HepG2 (cell line): ENCODE results near the gene ESR1. TPM values are rescaled to one million over a fixed set of nuclear protein-coding genes. Genes with fewer than 3 reads are reported as not detected.

Source experiments
- ATAC-seq: fragments of 200-7000 bp; cut with Tn5 transposase; 3 replicates; pipeline ENCODE4 v1.9.1; 2020; ENCODE audit warnings: mild to moderate bottlenecking, moderate library complexity
- BruUV-seq: library from RNA; stranded (reverse); fragments of 400-500 nt; replicated peaks from 2 replicates; lab custom pipeline; 2021; lab: Mats Ljungman, UMichigan
- CTCF ChIA-PET: fragments of 300-600 bp; formaldehyde crosslinking; extraction: SDS; loops from one replicate; lab custom pipeline; 2021; ENCODE audit warnings: low total read pairs, inconsistent platforms, low intra/inter-chr PET ratio; lab: Yijun Ruan, JAX
- POLR2A ChIA-PET: fragments of 350-600 bp; sonication (Branson Sonifier 250); formaldehyde crosslinking; loops from one replicate; lab custom pipeline; 2020; ENCODE audit warnings: antibody characterized with exemption, inconsistent platforms; lab: Yijun Ruan, JAX
- DNase-seq: peaks from one replicate; pipeline ENCODE4 v3.0.0-alpha.2; 2015; ENCODE audit warnings: low spot score
- FAIRE-seq: peaks from 3 replicates; lab custom pipeline; 2011; peaks lifted over from hg19 to GRCh38; lab: Jason Lieb, UNC
- H2AFZ ChIP-seq: one replicate; pipeline ENCODE4 v1.6.1; 2011; ENCODE audit warnings: low read length, inconsistent platforms
- H3K27ac ChIP-seq: fragments of 300-600 bp; 3 replicates; pipeline ENCODE4 v1.8.0; 2011; ENCODE audit warnings: mixed run types, mild to moderate bottlenecking, mixed read lengths, low read length, inconsistent platforms; ENCODE audit not compliant: insufficient read depth; ENCODE audit errors: extremely low read length
- H3K27me3 ChIP-seq, 2 experiments: fragments of 200-600 bp in 1 of 2; 2 replicates in 1 of 2; 3 replicates in 1 of 2; pipeline versions ENCODE4 v1.6.0 to v1.8.0; 2011; ENCODE audit warnings: low read length in 2 of 2, mild to moderate bottlenecking in 2 of 2, moderate library complexity in 2 of 2, inconsistent platforms in 1 of 2; ENCODE audit not compliant: insufficient read depth in 2 of 2, control insufficient read depth in 1 of 2
- H3K36me3 ChIP-seq, 2 experiments: fragments of 200-600 bp in 1 of 2; replicated peaks in 1 of 2; 2 replicates in 1 of 2; 3 replicates in 1 of 2; pipeline versions ENCODE4 v1.5.1 to v1.8.0; 2011; ENCODE audit warnings: low read length in 2 of 2, inconsistent platforms in 1 of 2; ENCODE audit not compliant: insufficient read depth in 2 of 2, control insufficient read depth in 1 of 2
- H3K4me1 ChIP-seq: 2 replicates; pipeline ENCODE4 v1.5.1; 2012; ENCODE audit warnings: low read length, inconsistent platforms; ENCODE audit not compliant: insufficient read depth
- H3K4me2 ChIP-seq: 2 replicates; pipeline ENCODE4 v1.6.0; 2011; ENCODE audit warnings: low read depth, low read length, inconsistent platforms
- H3K4me3 ChIP-seq, 3 experiments: fragments of 200-600 bp in 1 of 3; sonication (generic), shearing (Covaris generic) in 1 of 3; replicated peaks in 1 of 3; 2 replicates each; pipeline ENCODE4 v1.5.1; 2011 to 2016; ENCODE audit warnings: low read length in 3 of 3, inconsistent platforms in 2 of 3, low read depth in 2 of 3, mild to moderate bottlenecking in 2 of 3, control low read depth in 1 of 3, mixed read lengths in 1 of 3; ENCODE audit not compliant: insufficient read depth in 1 of 3
- H3K79me2 ChIP-seq: one replicate; pipeline ENCODE4 v1.6.1; 2011; ENCODE audit warnings: low read length, inconsistent platforms; ENCODE audit not compliant: insufficient read depth
- H3K9ac ChIP-seq: 2 replicates; pipeline ENCODE4 v1.6.0; 2011; ENCODE audit warnings: mild to moderate bottlenecking, low read depth, low read length, inconsistent platforms; ENCODE audit not compliant: insufficient read depth
- H3K9me3 ChIP-seq: 2 replicates; pipeline ENCODE4 v1.5.1; 2012; ENCODE audit warnings: mild to moderate bottlenecking, low read length
- H4K20me1 ChIP-seq: 2 replicates; pipeline ENCODE4 v1.6.0; 2011; ENCODE audit warnings: inconsistent platforms, mild to moderate bottlenecking, low read length, moderate library complexity; ENCODE audit not compliant: insufficient read depth
- ADNP ChIP-seq: sonication (generic); formaldehyde crosslinking; IDR thresholded peaks from 2 replicates; pipeline ENCODE4 v1.4.0; 2020; ENCODE audit warnings: missing genetic modification reagents
- BORCS8-MEF2B ChIP-seq: sonication (generic); formaldehyde crosslinking; IDR thresholded peaks from 2 replicates; pipeline ENCODE4 v1.8.0; 2022; ENCODE audit warnings: mild to moderate bottlenecking, missing genetic modification reagents
- KAT8 ChIP-seq: IDR thresholded peaks from 2 replicates; pipeline ENCODE4 v1.6.1; 2016; ENCODE audit warnings: missing genetic modification reagents, missing compliant biosample characterization
- PPARG ChIP-seq: conservative IDR thresholded peaks from 2 replicates; pipeline ENCODE4 v1.6.1; 2016; ENCODE audit warnings: missing biosample characterization, missing genetic modification reagents
- RNF2 ChIP-seq: fragments of 450-650 bp; conservative IDR thresholded peaks from 2 replicates; pipeline ENCODE4 v1.6.1; 2016; ENCODE audit warnings: low read depth
- SNAPC2 ChIP-seq: sonication (generic); formaldehyde crosslinking; IDR thresholded peaks from 2 replicates; pipeline ENCODE4 v1.8.1; 2022; ENCODE audit warnings: mild to moderate bottlenecking, missing genetic modification reagents
- ZFX ChIP-seq: sonication (generic); formaldehyde crosslinking; IDR thresholded peaks from 2 replicates; pipeline ENCODE4 v1.4.0; 2020; ENCODE audit warnings: mild to moderate bottlenecking, low read depth, missing genetic modification reagents, moderate library complexity
- ZNF253 ChIP-seq: sonication (generic); formaldehyde crosslinking; IDR thresholded peaks from 2 replicates; pipeline ENCODE4 v1.8.0; 2022; ENCODE audit warnings: mild to moderate bottlenecking, missing genetic modification reagents, borderline replicate concordance
- ZNF788 ChIP-seq: sonication (generic); formaldehyde crosslinking; IDR thresholded peaks from 2 replicates; pipeline ENCODE4 v1.5.0; 2020; ENCODE audit warnings: mild to moderate bottlenecking, missing genetic modification reagents, borderline replicate concordance
- WGBS: methylation state at CpG from one replicate; pipeline ENCODE4 v1.1.6; 2017; ENCODE audit warnings: low lambda C conversion rate; 5-methylcytosine and 5-hydroxymethylcytosine counted together
- in situ Hi-C: cut with HindIII; loops from 2 replicates; pipeline ENCODE4 v1.10.0; 2017; ENCODE audit warnings: low pct_unique_long_range_greater_than_20kb; ENCODE audit not compliant: extremely low pct_ligation_motif_present
- intact Hi-C: fragments of 100-400 bp; cut with micrococcal nuclease; formaldehyde crosslinking; loops from one replicate; pipeline ENCODE4 v1.10.0; 2022; ENCODE audit not compliant: unreplicated experiment
- polyA plus RNA-seq, 8 experiments: library from polyadenylated mRNA; depleted of rRNA in 3 of 8; stranded (reverse) in 7 of 8; unstranded in 1 of 8; fragments of >200 nt; fragmentation: Illumina TruSeq in 4 of 8; extraction: Trizol in 4 of 8; gene quantifications; 2 replicates each; pipeline versions ENCODE4 v1.2.1 to v1.2.3, GENCODE V29; 2011 to 2016; ENCODE audit warnings: low read depth in 4 of 8, missing spikeins in 1 of 8, mixed read lengths in 1 of 8; ENCODE audit not compliant: insufficient read depth in 1 of 8
- total RNA-seq, 5 experiments: library from RNA; depleted of rRNA; stranded (reverse); fragments of >200 nt; fragmentation: Illumina TruSeq; extraction: Trizol; gene quantifications; 2 replicates each; pipeline ENCODE4 v1.2.3, GENCODE V29; 2016; ENCODE audit warnings: low read depth in 1 of 5
- TF ChIP-seq, protein P1 (sequence below): sonication (generic); formaldehyde crosslinking; IDR thresholded peaks from 2 replicates; pipeline ENCODE4 v1.5.0; 2020; ENCODE audit warnings: missing genetic modification reagents
- TF ChIP-seq, protein P2 (sequence below): IDR thresholded peaks from 2 replicates; pipeline ENCODE4 v1.6.1; 2016; ENCODE audit warnings: mild to moderate bottlenecking, missing biosample characterization, missing genetic modification reagents
- TF ChIP-seq, protein P3 (sequence below): sonication (generic); formaldehyde crosslinking; IDR thresholded peaks from 2 replicates; pipeline ENCODE4 v1.4.0; 2020; ENCODE audit warnings: missing genetic modification reagents, mild to moderate bottlenecking, borderline replicate concordance
- TF ChIP-seq, protein P4 (sequence below): sonication (generic); formaldehyde crosslinking; IDR thresholded peaks from 2 replicates; pipeline ENCODE4 v1.4.0; 2020; ENCODE audit warnings: low read depth, mild to moderate bottlenecking, missing genetic modification reagents
- TF ChIP-seq, protein P5 (sequence below): sonication (generic); formaldehyde crosslinking; IDR thresholded peaks from 2 replicates; pipeline ENCODE4 v1.8.0; 2022; ENCODE audit warnings: mild to moderate bottlenecking, missing genetic modification reagents; ENCODE audit not compliant: insufficient replicate concordance

The ESR1 gene
- total and polyA plus RNA-seq, 2 of the 13 experiments (the other 11 are each of a cell fraction or from before 2014, with no cell fraction given) = not detected

DNA sequence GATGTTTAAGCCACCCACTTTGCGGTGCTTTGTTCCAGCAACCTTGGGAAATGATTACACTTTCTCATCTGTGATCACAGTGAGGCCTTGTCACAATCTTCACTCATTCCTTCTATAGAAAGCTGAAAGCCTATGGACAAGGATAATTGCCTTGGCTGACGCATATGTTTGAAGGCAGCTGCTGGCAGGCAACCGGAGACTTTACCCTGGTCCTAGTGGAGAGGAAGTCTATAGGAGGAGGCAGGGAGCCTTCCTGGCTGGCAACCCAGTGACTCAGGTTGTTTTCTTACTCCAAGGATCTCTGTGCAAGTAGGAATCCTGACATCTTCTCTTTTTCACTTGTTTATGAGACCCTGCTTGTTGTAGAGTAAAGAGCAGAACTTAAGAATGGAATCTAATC, 34.1 kb upstream of the ESR1 start:
- no TSS peak for BruUV-seq
- FAIRE-seq = no peak
- intact Hi-C loops = no loop called here
- 3% methylated on average over 3 of the region's 3 CpGs for WGBS
- Histone ChIP-seq H3K4me2 (no peak overlapping the region), H3K79me2 (no peaks in the 10 kb centered on the region), H3K9me3 (no peaks in the 10 kb centered on the region), H3K36me3 (no peaks in the 10 kb centered on the region), H4K20me1 (no peaks in the 10 kb centered on the region), H3K4me1 (no peaks in the 10 kb centered on the region), H3K4me3 (no peak overlapping the region), H2AFZ (no peak overlapping the region), H3K27ac (no peak overlapping the region), H3K9ac (no peak overlapping the region), H3K27me3 (no peaks in the 10 kb centered on the region; a peak in 2 of 5 replicates)
- in situ Hi-C loops = no loop called here
- ChIA-PET CTCF (no interaction called here), POLR2A (no interaction called here)
- peak; percentile 14 for DNase-seq
- ATAC-seq = no peak
- TF ChIP-seq, protein P1, sequence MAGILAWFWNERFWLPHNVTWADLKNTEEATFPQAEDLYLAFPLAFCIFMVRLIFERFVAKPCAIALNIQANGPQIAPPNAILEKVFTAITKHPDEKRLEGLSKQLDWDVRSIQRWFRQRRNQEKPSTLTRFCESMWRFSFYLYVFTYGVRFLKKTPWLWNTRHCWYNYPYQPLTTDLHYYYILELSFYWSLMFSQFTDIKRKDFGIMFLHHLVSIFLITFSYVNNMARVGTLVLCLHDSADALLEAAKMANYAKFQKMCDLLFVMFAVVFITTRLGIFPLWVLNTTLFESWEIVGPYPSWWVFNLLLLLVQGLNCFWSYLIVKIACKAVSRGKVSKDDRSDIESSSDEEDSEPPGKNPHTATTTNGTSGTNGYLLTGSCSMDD = no peak
- TF ChIP-seq PPARG (CRISPR knock-in tag) (no peak), BORCS8-MEF2B (CRISPR knock-in tag) (no peak), ZFX (no peak), KAT8 (CRISPR knock-in tag) (no peak), RNF2 (no peak), ADNP (no peak), SNAPC2 (CRISPR knock-in tag) (no peak), ZNF788 (CRISPR knock-in tag) (no peak), ZNF253 (CRISPR knock-in tag) (no peak)
- TF ChIP-seq, protein P2, sequence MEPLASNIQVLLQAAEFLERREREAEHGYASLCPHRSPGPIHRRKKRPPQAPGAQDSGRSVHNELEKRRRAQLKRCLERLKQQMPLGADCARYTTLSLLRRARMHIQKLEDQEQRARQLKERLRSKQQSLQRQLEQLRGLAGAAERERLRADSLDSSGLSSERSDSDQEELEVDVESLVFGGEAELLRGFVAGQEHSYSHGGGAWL (CRISPR knock-in tag) = no peak
- TF ChIP-seq, protein P3, sequence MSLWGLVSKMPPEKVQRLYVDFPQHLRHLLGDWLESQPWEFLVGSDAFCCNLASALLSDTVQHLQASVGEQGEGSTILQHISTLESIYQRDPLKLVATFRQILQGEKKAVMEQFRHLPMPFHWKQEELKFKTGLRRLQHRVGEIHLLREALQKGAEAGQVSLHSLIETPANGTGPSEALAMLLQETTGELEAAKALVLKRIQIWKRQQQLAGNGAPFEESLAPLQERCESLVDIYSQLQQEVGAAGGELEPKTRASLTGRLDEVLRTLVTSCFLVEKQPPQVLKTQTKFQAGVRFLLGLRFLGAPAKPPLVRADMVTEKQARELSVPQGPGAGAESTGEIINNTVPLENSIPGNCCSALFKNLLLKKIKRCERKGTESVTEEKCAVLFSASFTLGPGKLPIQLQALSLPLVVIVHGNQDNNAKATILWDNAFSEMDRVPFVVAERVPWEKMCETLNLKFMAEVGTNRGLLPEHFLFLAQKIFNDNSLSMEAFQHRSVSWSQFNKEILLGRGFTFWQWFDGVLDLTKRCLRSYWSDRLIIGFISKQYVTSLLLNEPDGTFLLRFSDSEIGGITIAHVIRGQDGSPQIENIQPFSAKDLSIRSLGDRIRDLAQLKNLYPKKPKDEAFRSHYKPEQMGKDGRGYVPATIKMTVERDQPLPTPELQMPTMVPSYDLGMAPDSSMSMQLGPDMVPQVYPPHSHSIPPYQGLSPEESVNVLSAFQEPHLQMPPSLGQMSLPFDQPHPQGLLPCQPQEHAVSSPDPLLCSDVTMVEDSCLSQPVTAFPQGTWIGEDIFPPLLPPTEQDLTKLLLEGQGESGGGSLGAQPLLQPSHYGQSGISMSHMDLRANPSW (CRISPR knock-in tag) = no peak
- TF ChIP-seq, protein P4, sequence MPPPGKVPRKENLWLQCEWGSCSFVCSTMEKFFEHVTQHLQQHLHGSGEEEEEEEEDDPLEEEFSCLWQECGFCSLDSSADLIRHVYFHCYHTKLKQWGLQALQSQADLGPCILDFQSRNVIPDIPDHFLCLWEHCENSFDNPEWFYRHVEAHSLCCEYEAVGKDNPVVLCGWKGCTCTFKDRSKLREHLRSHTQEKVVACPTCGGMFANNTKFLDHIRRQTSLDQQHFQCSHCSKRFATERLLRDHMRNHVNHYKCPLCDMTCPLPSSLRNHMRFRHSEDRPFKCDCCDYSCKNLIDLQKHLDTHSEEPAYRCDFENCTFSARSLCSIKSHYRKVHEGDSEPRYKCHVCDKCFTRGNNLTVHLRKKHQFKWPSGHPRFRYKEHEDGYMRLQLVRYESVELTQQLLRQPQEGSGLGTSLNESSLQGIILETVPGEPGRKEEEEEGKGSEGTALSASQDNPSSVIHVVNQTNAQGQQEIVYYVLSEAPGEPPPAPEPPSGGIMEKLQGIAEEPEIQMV (CRISPR knock-in tag) = no peak
- TF ChIP-seq, protein P5, sequence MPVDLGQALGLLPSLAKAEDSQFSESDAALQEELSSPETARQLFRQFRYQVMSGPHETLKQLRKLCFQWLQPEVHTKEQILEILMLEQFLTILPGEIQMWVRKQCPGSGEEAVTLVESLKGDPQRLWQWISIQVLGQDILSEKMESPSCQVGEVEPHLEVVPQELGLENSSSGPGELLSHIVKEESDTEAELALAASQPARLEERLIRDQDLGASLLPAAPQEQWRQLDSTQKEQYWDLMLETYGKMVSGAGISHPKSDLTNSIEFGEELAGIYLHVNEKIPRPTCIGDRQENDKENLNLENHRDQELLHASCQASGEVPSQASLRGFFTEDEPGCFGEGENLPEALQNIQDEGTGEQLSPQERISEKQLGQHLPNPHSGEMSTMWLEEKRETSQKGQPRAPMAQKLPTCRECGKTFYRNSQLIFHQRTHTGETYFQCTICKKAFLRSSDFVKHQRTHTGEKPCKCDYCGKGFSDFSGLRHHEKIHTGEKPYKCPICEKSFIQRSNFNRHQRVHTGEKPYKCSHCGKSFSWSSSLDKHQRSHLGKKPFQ = no peak
